ENCODE results near the gene PLA2G4E. TPM values are rescaled to one million over a fixed set of nuclear protein-coding genes. Genes with fewer than 3 reads are reported as not detected.

Gene PLA2G4E
- total RNA-seq, 1 experiment from 2014 or later = not detected

DNA sequence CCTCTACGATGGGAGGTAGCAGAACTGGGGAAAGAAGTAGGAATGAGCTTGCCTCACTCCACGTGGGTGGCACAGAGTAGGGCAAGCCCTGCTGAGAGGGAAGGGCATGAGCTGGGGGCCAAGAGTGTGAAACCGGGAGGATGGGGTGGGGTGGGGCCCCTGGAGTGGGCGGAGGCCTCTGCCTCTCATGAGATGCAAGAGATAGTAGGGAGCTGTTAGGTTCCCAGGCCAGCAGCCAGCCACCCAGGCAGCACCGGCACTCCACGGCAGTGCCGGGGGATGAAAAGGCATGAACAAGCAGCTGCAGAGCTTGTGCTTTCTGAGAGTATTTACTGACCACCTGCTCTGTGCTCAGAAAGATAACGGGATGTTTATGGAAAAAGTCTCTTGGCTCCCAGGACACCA, 24.4 kb upstream of the PLA2G4E start:
- BruUV-seq (replicated peaks) = no TSS peak
- no peak for DNase-seq (ENCODE audit: low spot score)
- Histone ChIP-seq H3K4me1 (ENCODE audit: insufficient read depth, low read length, poor library complexity, severe bottlenecking) (no peaks in the 10 kb centered on the region), H3K4me3 (ENCODE audit: low read depth, low read length, poor library complexity, severe bottlenecking) (no peak overlapping the region), H3K27me3 (replicated peaks; ENCODE audit: insufficient read depth, low read depth, low read length, poor library complexity) (no peaks in the 10 kb centered on the region), H3K9me3 (ENCODE audit: low read depth, low read length, poor library complexity, severe bottlenecking) (no peaks in the 10 kb centered on the region), H3K36me3 (ENCODE audit: insufficient read depth, low read length, poor library complexity, severe bottlenecking) (no peaks in the 10 kb centered on the region), H3K27ac (ENCODE audit: low read depth, low read length, poor library complexity, severe bottlenecking) (no peak overlapping the region)
- intact Hi-C loops (cut with micrococcal nuclease; ENCODE audit: unreplicated experiment) = no loop called here
- ChIA-PET CTCF (interaction anchor here (0.7 kb wide), 1 partner anchor 271 kb away, joined by 3 read pairs; the partner anchor contains the start of gene MAPKBP1), POLR2A (ENCODE audit: low non-redundant PET) (no interaction called here)
- no peak for TF ChIP-seq EZH2 (IDR thresholded peaks at IDR 0.05; ENCODE audit: borderline replicate concordance, low read depth, low read length, poor library complexity, severe bottlenecking)
- TF ChIP-seq, protein P1, sequence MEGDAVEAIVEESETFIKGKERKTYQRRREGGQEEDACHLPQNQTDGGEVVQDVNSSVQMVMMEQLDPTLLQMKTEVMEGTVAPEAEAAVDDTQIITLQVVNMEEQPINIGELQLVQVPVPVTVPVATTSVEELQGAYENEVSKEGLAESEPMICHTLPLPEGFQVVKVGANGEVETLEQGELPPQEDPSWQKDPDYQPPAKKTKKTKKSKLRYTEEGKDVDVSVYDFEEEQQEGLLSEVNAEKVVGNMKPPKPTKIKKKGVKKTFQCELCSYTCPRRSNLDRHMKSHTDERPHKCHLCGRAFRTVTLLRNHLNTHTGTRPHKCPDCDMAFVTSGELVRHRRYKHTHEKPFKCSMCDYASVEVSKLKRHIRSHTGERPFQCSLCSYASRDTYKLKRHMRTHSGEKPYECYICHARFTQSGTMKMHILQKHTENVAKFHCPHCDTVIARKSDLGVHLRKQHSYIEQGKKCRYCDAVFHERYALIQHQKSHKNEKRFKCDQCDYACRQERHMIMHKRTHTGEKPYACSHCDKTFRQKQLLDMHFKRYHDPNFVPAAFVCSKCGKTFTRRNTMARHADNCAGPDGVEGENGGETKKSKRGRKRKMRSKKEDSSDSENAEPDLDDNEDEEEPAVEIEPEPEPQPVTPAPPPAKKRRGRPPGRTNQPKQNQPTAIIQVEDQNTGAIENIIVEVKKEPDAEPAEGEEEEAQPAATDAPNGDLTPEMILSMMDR (conservative IDR thresholded peaks at IDR 0.05; ENCODE audit: low read depth, low read length) = no peak

DNA sequence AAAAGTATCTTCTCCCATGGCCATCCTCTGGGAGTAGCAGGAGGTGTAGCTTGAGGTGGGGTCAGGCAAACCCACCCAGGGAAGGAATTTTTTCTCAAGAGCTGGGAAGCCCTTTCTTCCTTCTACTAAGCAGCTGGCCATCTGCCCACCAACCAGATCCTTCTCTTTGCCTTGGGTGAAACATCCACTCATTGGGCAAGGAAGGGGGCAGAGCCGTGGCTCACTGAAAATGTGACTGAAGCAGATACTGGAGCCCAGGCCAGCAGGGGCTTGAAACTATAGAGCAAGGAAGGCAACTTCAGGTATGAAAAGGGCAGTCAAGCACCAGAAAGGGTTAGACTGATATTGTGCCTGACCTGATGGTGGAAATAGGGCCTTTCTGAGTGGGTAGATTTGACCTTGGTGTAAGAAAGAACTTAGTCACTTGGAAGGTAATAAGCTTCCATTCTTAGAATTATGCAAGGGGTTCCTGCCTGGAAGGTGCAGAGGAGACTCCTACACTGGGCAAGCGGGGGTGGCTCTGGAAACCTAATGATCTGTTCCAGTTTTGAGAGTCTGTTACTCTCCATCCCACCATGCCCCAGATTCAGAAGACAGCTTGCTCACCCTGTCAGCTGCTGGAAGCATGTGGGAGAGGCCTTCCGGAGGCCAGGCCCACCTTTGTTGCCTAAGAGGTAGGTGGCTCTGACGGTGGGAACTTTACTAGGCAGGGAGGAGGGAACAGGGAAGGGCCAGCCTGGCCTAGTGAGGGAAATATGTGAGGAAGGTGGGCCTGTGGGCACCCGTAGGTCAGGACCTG, 22.0 kb upstream of the PLA2G4E start:
- ChIA-PET POLR2A (ENCODE audit: low non-redundant PET) (no interaction called here), CTCF (no interaction called here)
- no peaks in the 10 kb centered on the region for H3K9me3 ChIP-seq (ENCODE audit: low read depth, low read length, poor library complexity, severe bottlenecking)
- intact Hi-C loops (cut with micrococcal nuclease; ENCODE audit: unreplicated experiment) = no loop called here
- H3K27me3 ChIP-seq (replicated peaks; ENCODE audit: insufficient read depth, low read depth, low read length, poor library complexity) = no peaks in the 10 kb centered on the region
- H3K27ac ChIP-seq (ENCODE audit: low read depth, low read length, poor library complexity, severe bottlenecking) = no peak overlapping the region
- H3K36me3 ChIP-seq (ENCODE audit: insufficient read depth, low read length, poor library complexity, severe bottlenecking) = no peaks in the 10 kb centered on the region
- no TSS peak for BruUV-seq (replicated peaks)
- no peak overlapping the region for H3K4me3 ChIP-seq (ENCODE audit: low read depth, low read length, poor library complexity, severe bottlenecking)
- no peaks in the 10 kb centered on the region for H3K4me1 ChIP-seq (ENCODE audit: insufficient read depth, low read length, poor library complexity, severe bottlenecking)
- TF ChIP-seq, protein P1 (conservative IDR thresholded peaks at IDR 0.05; ENCODE audit: low read depth, low read length) = no peak
- TF ChIP-seq EZH2 (IDR thresholded peaks at IDR 0.05; ENCODE audit: borderline replicate concordance, low read depth, low read length, poor library complexity, severe bottlenecking) = no peak
- no peak for DNase-seq (ENCODE audit: low spot score)

DNA sequence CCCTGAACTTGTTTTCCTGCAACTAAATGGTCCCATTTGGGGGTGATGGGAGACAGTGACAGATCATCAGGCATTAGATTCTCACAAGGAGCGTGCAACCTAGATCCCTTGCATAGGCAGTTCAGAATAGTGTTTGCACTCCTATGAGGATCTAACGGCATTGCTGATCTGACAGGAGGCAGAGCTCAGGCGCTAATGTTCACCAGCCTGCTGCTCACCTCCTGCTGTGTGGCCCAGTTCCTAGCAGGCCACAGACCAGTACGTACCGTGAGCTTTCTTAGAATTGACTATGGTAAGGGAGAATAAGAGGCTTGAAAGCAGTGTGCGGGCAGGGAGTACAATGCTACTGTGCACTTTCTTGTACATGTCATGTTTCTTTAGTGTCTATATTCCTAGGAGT, 17.6 kb upstream of the PLA2G4E start:
- no TSS peak for BruUV-seq (replicated peaks)
- CTCF ChIA-PET = no interaction called here

More for the DNA sequence above, 17.6 kb upstream of the PLA2G4E start:
- POLR2A ChIA-PET (ENCODE audit: low non-redundant PET) = no interaction called here
- no peak overlapping the region for H3K4me3 ChIP-seq (ENCODE audit: low read depth, low read length, poor library complexity, severe bottlenecking)
- TF ChIP-seq EZH2 (IDR thresholded peaks at IDR 0.05; ENCODE audit: borderline replicate concordance, low read depth, low read length, poor library complexity, severe bottlenecking) = no peak
- TF ChIP-seq, protein P1 (conservative IDR thresholded peaks at IDR 0.05; ENCODE audit: low read depth, low read length) = no peak
- intact Hi-C loops (cut with micrococcal nuclease; ENCODE audit: unreplicated experiment) = no loop called here
- no peaks in the 10 kb centered on the region for H3K36me3 ChIP-seq (ENCODE audit: insufficient read depth, low read length, poor library complexity, severe bottlenecking)
- H3K4me1 ChIP-seq (ENCODE audit: insufficient read depth, low read length, poor library complexity, severe bottlenecking) = peaks cover 14% of the 10 kb centered on the region
- no peak overlapping the region for H3K27ac ChIP-seq (ENCODE audit: low read depth, low read length, poor library complexity, severe bottlenecking)
- DNase-seq (ENCODE audit: low spot score) = no peak
- H3K27me3 ChIP-seq (replicated peaks; ENCODE audit: insufficient read depth, low read depth, low read length, poor library complexity) = no peaks in the 10 kb centered on the region
- H3K9me3 ChIP-seq (ENCODE audit: low read depth, low read length, poor library complexity, severe bottlenecking) = no peaks in the 10 kb centered on the region
